ENCODE measurements around the gene CHCHD6. TPM values are rescaled to one million over a fixed set of nuclear protein-coding genes. Genes with fewer than 3 reads are reported as not detected.

CHCHD6 gene
- total RNA-seq, 3 donors from 2014 or later = 5.9 to 9.8 (median 6.5) TPM

- peaks cover 1% of the 10 kb centered on the region for H3K4me1 ChIP-seq (ENCODE audit: low read depth)
- no peaks in the 10 kb centered on the region for H3K36me3 ChIP-seq (ENCODE audit: low read depth)
- no peak for TF ChIP-seq CTCF (IDR thresholded peaks at IDR 0.05)
- H3K4me3 ChIP-seq = no peak overlapping the region
- DNase-seq (no peak), ATAC-seq (no peak)
- intact Hi-C loops (cut with DNase I, micrococcal nuclease) = no loop called here
- H3K9me3 ChIP-seq = no peaks in the 10 kb centered on the region
Observed at GRCh38 chr3:126934031-126934531, 230.0 kb downstream of the CHCHD6 start.

GRCh38 chr3:126934991-126935390 is 231.0 kb downstream of the CHCHD6 start:
- Histone ChIP-seq H3K9me3 (no peaks in the 10 kb centered on the region), H3K4me3 (no peak overlapping the region), H3K4me1 (ENCODE audit: low read depth) (peaks cover 4% of the 10 kb centered on the region), H3K36me3 (ENCODE audit: low read depth) (no peaks in the 10 kb centered on the region)
- no peak for TF ChIP-seq CTCF (IDR thresholded peaks at IDR 0.05)
- ATAC-seq (no peak), DNase-seq (no peak)
- intact Hi-C loops (cut with DNase I, micrococcal nuclease) = no loop called here

GRCh38 chr3:126935756-126936509 is 231.9 kb downstream of the CHCHD6 start:
- ATAC-seq (no peak), DNase-seq (no peak)
- Histone ChIP-seq H3K4me1 (ENCODE audit: low read depth) (peaks cover 7% of the 10 kb centered on the region), H3K36me3 (ENCODE audit: low read depth) (no peaks in the 10 kb centered on the region), H3K9me3 (no peaks in the 10 kb centered on the region), H3K4me3 (no peak overlapping the region)
- intact Hi-C loops (cut with DNase I, micrococcal nuclease) = no loop called here
- TF ChIP-seq CTCF (IDR thresholded peaks at IDR 0.05) = no peak

- Histone ChIP-seq H3K4me3 (no peak overlapping the region), H3K36me3 (ENCODE audit: low read depth) (no peaks in the 10 kb centered on the region), H3K9me3 (no peaks in the 10 kb centered on the region), H3K4me1 (ENCODE audit: low read depth) (peaks cover 7% of the 10 kb centered on the region)
- TF ChIP-seq CTCF (IDR thresholded peaks at IDR 0.05) = no peak
- ATAC-seq (no peak), DNase-seq (no peak)
- intact Hi-C loops (cut with DNase I, micrococcal nuclease) = no loop called here
Observed at GRCh38 chr3:126936853-126937425, 232.9 kb downstream of the CHCHD6 start.

GRCh38 chr3:126937533-126937932 is 233.5 kb downstream of the CHCHD6 start:
- intact Hi-C loops (cut with DNase I, micrococcal nuclease) = no loop called here
- Histone ChIP-seq H3K9me3 (no peaks in the 10 kb centered on the region), H3K4me3 (no peak overlapping the region), H3K36me3 (ENCODE audit: low read depth) (no peaks in the 10 kb centered on the region), H3K4me1 (ENCODE audit: low read depth) (peaks cover 7% of the 10 kb centered on the region)
- DNase-seq (no peak), ATAC-seq (no peak)
- no peak for TF ChIP-seq CTCF (IDR thresholded peaks at IDR 0.05)
